Stomach smooth muscle (tissue), 2 donors: ENCODE measurements around the gene PREX1.

Experiments used
- H3K27ac ChIP-seq: one replicate; pipeline ENCODE4 v1.7.0; 2013; ENCODE audit warnings: mild to moderate bottlenecking, low read length, inconsistent platforms
- H3K27me3 ChIP-seq, 2 donors: one replicate each; pipeline ENCODE4 v1.7.0; 2013; ENCODE audit warnings: low read length in 2 of 2; ENCODE audit not compliant: insufficient read depth in 2 of 2, control insufficient read depth in 1 of 2
- H3K36me3 ChIP-seq, 2 donors: one replicate each; pipeline ENCODE4 v1.7.0; 2013; ENCODE audit warnings: low read length in 2 of 2; ENCODE audit not compliant: control insufficient read depth in 2 of 2, insufficient read depth in 2 of 2
- H3K4me1 ChIP-seq: one replicate; pipeline ENCODE4 v1.7.0; 2013; ENCODE audit warnings: low read length; ENCODE audit not compliant: control insufficient read depth, insufficient read depth
- H3K4me3 ChIP-seq, 2 donors: one replicate each; pipeline ENCODE4 v1.7.0; 2013; ENCODE audit warnings: low read length in 2 of 2
- H3K9ac ChIP-seq, 2 donors: one replicate each; pipeline ENCODE4 v1.7.0; 2013; ENCODE audit warnings: low read length in 2 of 2, mild to moderate bottlenecking in 1 of 2
- H3K9me3 ChIP-seq, 2 donors: one replicate each; pipeline ENCODE4 v1.7.0; 2013; ENCODE audit warnings: low read length in 2 of 2; ENCODE audit not compliant: control insufficient read depth in 2 of 2
- donor health status: healthy.
- donor health status: Pancreatic carcinoma.

PREX1 gene

DNA sequence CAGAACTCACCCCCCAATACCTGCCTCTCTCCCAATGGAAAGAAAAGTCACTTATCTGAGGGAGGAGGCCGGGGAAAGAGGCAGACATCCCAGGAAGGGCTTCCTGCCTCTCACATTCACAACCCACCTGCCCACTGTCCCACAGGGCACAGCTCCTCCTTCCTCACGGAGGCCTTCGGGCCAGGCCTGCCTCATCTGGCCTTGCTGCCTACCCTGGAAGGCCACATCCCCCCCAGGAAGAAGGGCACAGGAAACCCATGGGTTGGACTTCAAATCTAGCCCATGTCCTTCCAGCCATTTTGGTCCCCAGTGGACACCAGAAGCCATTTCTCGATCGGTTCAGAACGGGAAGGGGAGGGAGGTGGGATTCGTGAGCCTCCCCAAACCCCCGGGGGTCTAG lies 162.0 kb downstream of the PREX1 start:
- no peak overlapping the region for H3K9ac ChIP-seq
- H3K27ac ChIP-seq = no peak overlapping the region
- no peaks in the 10 kb centered on the region for H3K4me1 ChIP-seq
- no peak overlapping the region for H3K4me3 ChIP-seq
- H3K36me3 ChIP-seq = no peaks in the 10 kb centered on the region
- H3K9me3 ChIP-seq = no peaks in the 10 kb centered on the region
- no peaks in the 10 kb centered on the region for H3K27me3 ChIP-seq

DNA sequence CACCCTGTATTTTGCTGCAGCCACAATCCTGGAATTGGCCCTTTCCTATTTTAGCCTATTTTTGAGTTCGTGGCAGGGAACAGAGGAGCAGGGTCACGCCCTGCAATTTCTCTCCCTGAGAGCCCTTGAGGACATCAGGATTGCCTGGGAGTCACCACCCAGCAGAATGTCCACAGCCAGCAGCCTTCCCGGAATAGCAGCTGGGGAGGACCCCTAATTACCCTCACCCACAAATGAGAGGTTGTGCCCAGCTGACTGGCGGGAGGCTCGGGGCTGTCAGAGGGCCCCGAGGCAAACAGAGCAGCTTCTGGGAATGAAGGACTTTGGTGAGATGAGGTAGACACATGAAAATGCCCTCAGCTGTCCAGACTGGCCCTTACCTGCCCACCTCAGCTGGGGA lies 165.1 kb downstream of the PREX1 start:
- peaks cover 2% of the 10 kb centered on the region for H3K4me1 ChIP-seq
- H3K9me3 ChIP-seq = peaks cover 0 to 2% of the 10 kb centered on the region in 2 donors
- H3K9ac ChIP-seq = no peak overlapping the region
- H3K27ac ChIP-seq = no peak overlapping the region
- H3K4me3 ChIP-seq = no peak overlapping the region
- no peaks in the 10 kb centered on the region for H3K36me3 ChIP-seq
- peaks cover 0 to 2% of the 10 kb centered on the region in 2 donors for H3K27me3 ChIP-seq

GRCh38 chr20:48661575-48662455 lies 166.0 kb downstream of the PREX1 start:
- Histone ChIP-seq H3K27ac (no peak overlapping the region), H3K9me3 (peaks cover 0 to 2% of the 10 kb centered on the region in 2 donors), H3K36me3 (no peaks in the 10 kb centered on the region), H3K4me3 (no peak overlapping the region), H3K9ac (no peak overlapping the region), H3K4me1 (peaks cover 2% of the 10 kb centered on the region), H3K27me3 (peaks cover 0 to 2% of the 10 kb centered on the region in 2 donors)

DNA sequence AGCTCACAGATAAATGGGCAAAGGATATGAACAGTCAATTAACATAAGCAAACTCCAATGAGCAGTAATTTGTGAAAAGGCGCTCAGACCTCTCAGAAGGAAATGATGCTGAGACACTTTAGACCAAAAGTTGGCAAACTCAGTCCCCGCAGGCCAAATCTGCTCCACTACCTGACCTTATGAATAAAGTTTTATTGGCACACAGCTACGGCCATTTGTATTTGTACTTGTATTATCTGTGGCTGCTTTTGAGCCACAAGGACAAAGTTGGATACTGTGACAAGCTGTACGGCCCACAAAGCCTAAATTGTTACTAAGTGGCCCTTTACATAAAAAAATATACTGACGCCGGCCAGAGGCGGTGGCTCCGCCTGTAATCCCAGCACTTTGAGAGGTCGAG lies 167.0 kb downstream of the PREX1 start:
- Histone ChIP-seq H3K4me1 (peaks cover 2% of the 10 kb centered on the region), H3K27me3 (peaks cover 0 to 2% of the 10 kb centered on the region in 2 donors), H3K36me3 (no peaks in the 10 kb centered on the region), H3K4me3 (no peak overlapping the region), H3K9ac (no peak overlapping the region), H3K9me3 (peaks cover 0 to 2% of the 10 kb centered on the region in 2 donors), H3K27ac (no peak overlapping the region)

- Histone ChIP-seq H3K4me1 (peaks cover 2% of the 10 kb centered on the region), H3K27ac (no peak overlapping the region), H3K4me3 (no peak overlapping the region), H3K9me3 (peaks cover 0 to 2% of the 10 kb centered on the region in 2 donors), H3K36me3 (peaks cover 0 to under 1% of the 10 kb centered on the region in 2 donors), H3K9ac (no peak overlapping the region), H3K27me3 (peaks cover 0 to 2% of the 10 kb centered on the region in 2 donors)
Observed at GRCh38 chr20:48659858-48660257, 167.9 kb downstream of the PREX1 start.

GRCh38 chr20:48658505-48658904 lies 169.3 kb downstream of the PREX1 start:
- H3K9ac ChIP-seq = no peak overlapping the region
- H3K27ac ChIP-seq = no peak overlapping the region
- peaks cover 0 to 2% of the 10 kb centered on the region in 2 donors for H3K36me3 ChIP-seq
- peaks cover 2% of the 10 kb centered on the region for H3K4me1 ChIP-seq
- H3K9me3 ChIP-seq = peaks cover 0 to 2% of the 10 kb centered on the region in 2 donors
- H3K27me3 ChIP-seq = peaks cover 0 to 2% of the 10 kb centered on the region in 2 donors
- H3K4me3 ChIP-seq = no peak overlapping the region

DNA sequence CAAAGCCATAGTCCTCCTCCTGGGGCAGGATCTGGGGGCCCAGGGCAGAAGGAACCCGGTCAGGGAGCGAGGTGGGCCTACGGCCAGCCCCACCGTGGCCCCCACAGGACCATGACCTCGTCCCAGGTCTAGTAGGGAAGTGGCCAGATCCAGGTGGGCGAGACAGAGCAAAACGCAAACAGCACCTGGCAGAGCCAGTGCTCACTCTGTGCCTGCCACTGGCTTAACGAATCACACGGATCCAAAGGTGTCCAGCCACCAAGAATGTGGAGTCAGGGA lies 169.7 kb downstream of the PREX1 start:
- H3K27ac ChIP-seq = no peak overlapping the region
- H3K9ac ChIP-seq = no peak overlapping the region
- peaks cover 0 to 2% of the 10 kb centered on the region in 2 donors for H3K9me3 ChIP-seq
- H3K36me3 ChIP-seq = peaks cover 0 to 2% of the 10 kb centered on the region in 2 donors
- peaks cover 2% of the 10 kb centered on the region for H3K4me1 ChIP-seq
- H3K27me3 ChIP-seq = peaks cover 0 to 2% of the 10 kb centered on the region in 2 donors
- no peak overlapping the region for H3K4me3 ChIP-seq

GRCh38 chr20:48657426-48658197 lies 170.2 kb downstream of the PREX1 start:
- H3K27me3 ChIP-seq = peaks cover 0 to 2% of the 10 kb centered on the region in 2 donors
- no peak overlapping the region for H3K9ac ChIP-seq
- no peak overlapping the region for H3K4me3 ChIP-seq
- no peak overlapping the region for H3K27ac ChIP-seq
- peaks cover 0 to 2% of the 10 kb centered on the region in 2 donors for H3K36me3 ChIP-seq
- H3K9me3 ChIP-seq = peaks cover 0 to 2% of the 10 kb centered on the region in 2 donors
- peaks cover 2% of the 10 kb centered on the region for H3K4me1 ChIP-seq

DNA sequence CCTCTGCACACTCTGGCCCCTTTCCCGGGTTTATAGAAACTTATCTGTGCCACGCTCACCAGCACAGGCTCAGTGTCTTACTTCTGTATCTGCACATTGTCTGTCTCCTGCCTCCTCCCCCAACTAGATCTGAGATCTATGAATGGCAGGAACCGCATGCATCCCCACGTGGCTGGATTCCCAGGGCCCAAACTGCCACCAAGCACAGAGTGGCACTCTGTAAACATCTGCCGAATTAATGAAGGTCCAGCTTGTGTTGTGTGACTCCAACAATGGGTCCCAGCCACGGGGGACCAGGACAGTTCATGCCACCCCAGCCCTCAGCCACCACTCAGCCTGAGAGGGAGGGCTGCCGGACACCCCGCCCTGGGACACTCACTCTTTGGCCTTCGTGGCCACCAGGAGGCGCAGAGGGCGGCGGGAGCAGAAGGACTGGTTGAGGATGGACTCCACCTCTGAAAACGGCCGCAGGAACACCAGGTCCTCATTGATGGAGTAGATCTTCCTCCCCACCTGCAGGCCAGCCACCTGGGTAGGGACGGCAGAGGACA lies 171.1 kb downstream of the PREX1 start:
- Histone ChIP-seq H3K9me3 (peaks cover 0 to 2% of the 10 kb centered on the region in 2 donors), H3K27me3 (peaks cover 0 to 2% of the 10 kb centered on the region in 2 donors), H3K27ac (no peak overlapping the region), H3K4me1 (peaks cover 2% of the 10 kb centered on the region), H3K9ac (no peak overlapping the region), H3K36me3 (peaks cover 0 to 3% of the 10 kb centered on the region in 2 donors), H3K4me3 (no peak overlapping the region)

- Histone ChIP-seq H3K9ac (no peak overlapping the region), H3K36me3 (peaks cover 0 to 7% of the 10 kb centered on the region in 2 donors), H3K27me3 (peaks cover 0 to 2% of the 10 kb centered on the region in 2 donors), H3K9me3 (peaks cover 0 to 2% of the 10 kb centered on the region in 2 donors), H3K27ac (no peak overlapping the region), H3K4me3 (no peak overlapping the region), H3K4me1 (peaks cover 2% of the 10 kb centered on the region)
Observed at GRCh38 chr20:48656137-48656536, 171.7 kb downstream of the PREX1 start.
